GM18951 (cell line): Measurements from ENCODE around the gene KIF22.

ENCODE experiments used
- POLR2A ChIP-seq: IDR thresholded peaks from 4 replicates; pipeline ENCODE4 v1.6.1; 2011; ENCODE audit warnings: mild to moderate bottlenecking; ENCODE audit not compliant: insufficient read length, insufficient read depth; ENCODE audit errors: extremely low read depth
- in situ Hi-C: fragments of 300-500 bp; cut with MboI; formaldehyde crosslinking; loops from one replicate; pipeline ENCODE4 v1.12.0; 2022; ENCODE audit warnings: low sequenced_read_pairs, mixed read lengths, inconsistent platforms; ENCODE audit not compliant: unreplicated experiment

Gene KIF22

GRCh38 chr16:29810699-29811169, 20.2 kb downstream of the KIF22 start:
- TF ChIP-seq POLR2A = no peak
- in situ Hi-C loops = no loop called here

GRCh38 chr16:29811170-29811895, 20.8 kb downstream of the KIF22 start:
- in situ Hi-C loops = no loop called here
- TF ChIP-seq POLR2A = peak; percentile 43

- in situ Hi-C loops = no loop called here
- no peak for TF ChIP-seq POLR2A
Observed at GRCh38 chr16:29811896-29812665, 21.5 kb downstream of the KIF22 start, which contains the start of gene PRRT2. Gene PRRT2, plus strand, starts transcription at chr16:29812193. Its CDS starts 862 bp downstream, at chr16:29813055.

GRCh38 chr16:29812754-29813643, 22.4 kb downstream of the KIF22 start:
- in situ Hi-C loops = no loop called here
- no peak for TF ChIP-seq POLR2A

- in situ Hi-C loops = no loop called here
- no peak for TF ChIP-seq POLR2A
Observed at GRCh38 chr16:29813644-29814562, 23.4 kb downstream of the KIF22 start.

GRCh38 chr16:29814592-29814991, 24.0 kb downstream of the KIF22 start:
- TF ChIP-seq POLR2A = no peak
- in situ Hi-C loops = no loop called here

GRCh38 chr16:29815032-29815721, 24.6 kb downstream of the KIF22 start:
- no peak for TF ChIP-seq POLR2A
- in situ Hi-C loops = no loop called here

GRCh38 chr16:29815793-29816693, 25.5 kb downstream of the KIF22 start, which contains the start of gene PAGR1:
Gene PAGR1, plus strand, starts transcription at chr16:29816152. Its CDS starts 374 bp downstream, at chr16:29816526.
- in situ Hi-C loops = no loop called here
- peak; percentile 86 for TF ChIP-seq POLR2A

GRCh38 chr16:29816694-29817441, 26.3 kb downstream of the KIF22 start:
- in situ Hi-C loops = no loop called here
- TF ChIP-seq POLR2A = no peak

- TF ChIP-seq POLR2A = no peak
- in situ Hi-C loops = no loop called here
Observed at GRCh38 chr16:29818082-29818481, 27.5 kb downstream of the KIF22 start.
